ENCODE results near the gene ACKR3. TPM values are rescaled to one million over a fixed set of nuclear protein-coding genes. Genes with fewer than 3 reads are reported as not detected.
A peak's percentile ranks its signal among the peaks of the same experiment; 100 is the strongest.

The ACKR3 gene
- total and polyA plus RNA-seq, 10 of the 15 experiments (the other 5 are each of a cell fraction or from before 2014, with no cell fraction given): 3.0 to 154 (median 6.4) TPM

DNA sequence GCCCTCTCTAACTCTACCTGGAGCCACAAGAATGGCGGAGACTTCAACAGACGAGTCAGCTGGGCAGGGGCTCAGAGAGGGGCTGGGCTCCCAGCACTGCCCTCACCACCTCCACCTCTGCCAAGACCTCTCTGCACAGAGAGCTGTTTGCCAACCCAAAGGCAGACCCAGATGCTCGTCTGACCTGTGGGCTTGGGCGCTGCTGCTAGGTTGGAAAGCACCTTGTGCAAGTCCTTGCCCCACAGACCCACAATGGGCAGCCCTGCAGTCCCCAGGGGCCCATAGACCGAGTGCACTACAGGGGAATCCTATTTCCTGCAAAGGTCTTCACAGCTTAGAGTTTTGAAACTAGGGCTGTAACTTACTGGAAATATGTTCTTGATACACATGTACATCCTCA is 13.3 kb downstream of the ACKR3 start:
- no peak overlapping the region for H3K27ac ChIP-seq (ENCODE audit: control insufficient read depth, insufficient read depth)
- WGBS (ENCODE audit: insufficient coverage, insufficient replicate concordance, low lambda C conversion rate, missing lambda C conversion rate): 11% methylated on average over 5 of the region's 5 CpGs
- ChIA-PET CTCF (interaction anchor here (1.6 kb wide), 1 partner anchor 70 kb away, joined by 6 read pairs; no protein-coding TSS in a partner anchor), POLR2A (interaction anchor here (1.7 to 2.0 kb wide), 2 partner anchors 13 to 24 kb away, joined by 4 read pairs; partner anchors contain the start of gene ACKR3), RAD21 (ENCODE audit: unreplicated experiment) (interaction anchor here (1.3 to 2.5 kb wide), 2 partner anchors 13 to 70 kb away, joined by 5 to 16 read pairs; partner anchors contain the start of gene ACKR3), SMC1A (ENCODE audit: uncharacterized antibody, unreplicated experiment) (interaction anchor here (1.0 to 2.1 kb wide), 4 partner anchors 12 to 70 kb away, joined by 4 to 25 read pairs (median 4); partner anchors contain the start of gene ACKR3)
- in situ Hi-C loops (cut with MboI) (no loop called here), intact Hi-C loops (cut with micrococcal nuclease; ENCODE audit: unreplicated experiment) (no loop called here)
- peaks cover 7 to 11% of the 10 kb centered on the region in 2 experiments; a peak in 3 of 4 replicates for H3K36me3 ChIP-seq (ENCODE audit: control insufficient read depth in 2 of 2, insufficient read depth in 2 of 2, low read length in 1 of 2)
- H3K4me1 ChIP-seq (ENCODE audit: control insufficient read depth, insufficient read depth, low read length): peaks cover 3% of the 10 kb centered on the region; the same call in 1 of the 2 replicates
- H3K9me3 ChIP-seq (replicated peaks; ENCODE audit: control insufficient read depth, insufficient read depth, low read length): peaks cover 3% of the 10 kb centered on the region; the same call in 2 of the 3 replicates
- no TSS peak for BruUV-seq (replicated peaks)
- H4K20me1 ChIP-seq (ENCODE audit: control insufficient read depth, insufficient read depth): no peaks in the 10 kb centered on the region
- H3K9ac ChIP-seq (ENCODE audit: control insufficient read depth, insufficient read depth, low read length): no peak overlapping the region
- H3K27me3 ChIP-seq (replicated peaks in 1 of 2; ENCODE audit: control insufficient read depth in 2 of 2, insufficient read depth in 2 of 2, low read length in 1 of 2): no peaks in the 10 kb centered on the region
- ATAC-seq (peak; percentile 77), FAIRE-seq (no peak), DNase-seq (ENCODE audit: low read depth, low spot score) (no peak)
- H3K4me3 ChIP-seq: no peak overlapping the region
- no peak overlapping the region for H3K4me2 ChIP-seq (ENCODE audit: control insufficient read depth, insufficient read depth)
- H3K79me2 ChIP-seq (ENCODE audit: control insufficient read depth, insufficient read depth, low read length): peaks cover 4% of the 10 kb centered on the region
- no peak overlapping the region for H2AFZ ChIP-seq (ENCODE audit: control insufficient read depth, low read depth, low read length)
- TF ChIP-seq, protein P1, sequence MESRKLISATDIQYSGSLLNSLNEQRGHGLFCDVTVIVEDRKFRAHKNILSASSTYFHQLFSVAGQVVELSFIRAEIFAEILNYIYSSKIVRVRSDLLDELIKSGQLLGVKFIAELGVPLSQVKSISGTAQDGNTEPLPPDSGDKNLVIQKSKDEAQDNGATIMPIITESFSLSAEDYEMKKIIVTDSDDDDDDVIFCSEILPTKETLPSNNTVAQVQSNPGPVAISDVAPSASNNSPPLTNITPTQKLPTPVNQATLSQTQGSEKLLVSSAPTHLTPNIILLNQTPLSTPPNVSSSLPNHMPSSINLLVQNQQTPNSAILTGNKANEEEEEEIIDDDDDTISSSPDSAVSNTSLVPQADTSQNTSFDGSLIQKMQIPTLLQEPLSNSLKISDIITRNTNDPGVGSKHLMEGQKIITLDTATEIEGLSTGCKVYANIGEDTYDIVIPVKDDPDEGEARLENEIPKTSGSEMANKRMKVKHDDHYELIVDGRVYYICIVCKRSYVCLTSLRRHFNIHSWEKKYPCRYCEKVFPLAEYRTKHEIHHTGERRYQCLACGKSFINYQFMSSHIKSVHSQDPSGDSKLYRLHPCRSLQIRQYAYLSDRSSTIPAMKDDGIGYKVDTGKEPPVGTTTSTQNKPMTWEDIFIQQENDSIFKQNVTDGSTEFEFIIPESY (IDR thresholded peaks at IDR 0.05): no peak
- TF ChIP-seq EGR1 (IDR thresholded peaks at IDR 0.05; ENCODE audit: borderline replicate concordance in 1 of 2, low read depth in 2 of 2, low read length in 2 of 2): no peak
- 0 out of 2 replicates have a peak, but pooled peaks have one; percentile 12 for TF ChIP-seq DPF2 (IDR thresholded peaks at IDR 0.05)
- TF ChIP-seq, protein P2, sequence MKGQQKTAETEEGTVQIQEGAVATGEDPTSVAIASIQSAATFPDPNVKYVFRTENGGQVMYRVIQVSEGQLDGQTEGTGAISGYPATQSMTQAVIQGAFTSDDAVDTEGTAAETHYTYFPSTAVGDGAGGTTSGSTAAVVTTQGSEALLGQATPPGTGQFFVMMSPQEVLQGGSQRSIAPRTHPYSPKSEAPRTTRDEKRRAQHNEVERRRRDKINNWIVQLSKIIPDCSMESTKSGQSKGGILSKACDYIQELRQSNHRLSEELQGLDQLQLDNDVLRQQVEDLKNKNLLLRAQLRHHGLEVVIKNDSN (IDR thresholded peaks at IDR 0.05; ENCODE audit: borderline replicate concordance, extremely low read length, insufficient read depth, low read depth, low read length): no peak
- no peak for TF ChIP-seq MEF2A (IDR thresholded peaks at IDR 0.05; ENCODE audit: insufficient read depth, low read depth, low read length)
- TF ChIP-seq ZSCAN29 (IDR thresholded peaks at IDR 0.05): no peak
- TF ChIP-seq RELA (IDR thresholded peaks at IDR 0.05; ENCODE audit: borderline replicate concordance, partially characterized antibody): no peak
- TF ChIP-seq KDM1A (IDR thresholded peaks at IDR 0.05; ENCODE audit: borderline replicate concordance): no peak
- TF ChIP-seq POLR2AphosphoS5 (IDR thresholded peaks at IDR 0.05; ENCODE audit: low read length): 0 out of 2 replicates have a peak, but pooled peaks have one; percentile 15
- TF ChIP-seq, protein P3, sequence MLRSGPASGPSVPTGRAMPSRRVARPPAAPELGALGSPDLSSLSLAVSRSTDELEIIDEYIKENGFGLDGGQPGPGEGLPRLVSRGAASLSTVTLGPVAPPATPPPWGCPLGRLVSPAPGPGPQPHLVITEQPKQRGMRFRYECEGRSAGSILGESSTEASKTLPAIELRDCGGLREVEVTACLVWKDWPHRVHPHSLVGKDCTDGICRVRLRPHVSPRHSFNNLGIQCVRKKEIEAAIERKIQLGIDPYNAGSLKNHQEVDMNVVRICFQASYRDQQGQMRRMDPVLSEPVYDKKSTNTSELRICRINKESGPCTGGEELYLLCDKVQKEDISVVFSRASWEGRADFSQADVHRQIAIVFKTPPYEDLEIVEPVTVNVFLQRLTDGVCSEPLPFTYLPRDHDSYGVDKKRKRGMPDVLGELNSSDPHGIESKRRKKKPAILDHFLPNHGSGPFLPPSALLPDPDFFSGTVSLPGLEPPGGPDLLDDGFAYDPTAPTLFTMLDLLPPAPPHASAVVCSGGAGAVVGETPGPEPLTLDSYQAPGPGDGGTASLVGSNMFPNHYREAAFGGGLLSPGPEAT (IDR thresholded peaks at IDR 0.05; ENCODE audit: low read depth): peak; percentile 58; the same call in 1 of the 2 replicates
- 0 out of 2 replicates have a peak, but pooled peaks have one; percentile 41 for TF ChIP-seq BACH1 (IDR thresholded peaks at IDR 0.05; ENCODE audit: borderline replicate concordance)
- no peak for TF ChIP-seq SREBF2 (IDR thresholded peaks at IDR 0.05; ENCODE audit: low read length)
- TF ChIP-seq, protein P4, sequence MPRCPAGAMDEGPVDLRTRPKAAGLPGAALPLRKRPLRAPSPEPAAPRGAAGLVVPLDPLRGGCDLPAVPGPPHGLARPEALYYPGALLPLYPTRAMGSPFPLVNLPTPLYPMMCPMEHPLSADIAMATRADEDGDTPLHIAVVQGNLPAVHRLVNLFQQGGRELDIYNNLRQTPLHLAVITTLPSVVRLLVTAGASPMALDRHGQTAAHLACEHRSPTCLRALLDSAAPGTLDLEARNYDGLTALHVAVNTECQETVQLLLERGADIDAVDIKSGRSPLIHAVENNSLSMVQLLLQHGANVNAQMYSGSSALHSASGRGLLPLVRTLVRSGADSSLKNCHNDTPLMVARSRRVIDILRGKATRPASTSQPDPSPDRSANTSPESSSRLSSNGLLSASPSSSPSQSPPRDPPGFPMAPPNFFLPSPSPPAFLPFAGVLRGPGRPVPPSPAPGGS (IDR thresholded peaks at IDR 0.05; ENCODE audit: borderline replicate concordance, insufficient read depth, low read depth, low read length, poor library complexity, severe bottlenecking): peak; percentile 22
- TF ChIP-seq NBN (IDR thresholded peaks at IDR 0.05): no peak
- no peak for TF ChIP-seq CBX3 (IDR thresholded peaks at IDR 0.05; ENCODE audit: borderline replicate concordance, low read depth)
- TF ChIP-seq BHLHE40 (IDR thresholded peaks at IDR 0.05; ENCODE audit: borderline replicate concordance in 1 of 2, low read depth in 2 of 2, low read length in 1 of 2): peak; percentile 14 to 16; a peak in 1 of 4 replicates
